Testis (tissue), 3 donors: ENCODE results near the gene TSPAN7. TPM values are rescaled to one million over a fixed set of nuclear protein-coding genes. Genes with fewer than 3 reads are reported as not detected.

Source experiments
- DNase-seq: peaks from one replicate; pipeline ENCODE4 v3.0.0-alpha.2; 2019
- H3K27ac ChIP-seq, 2 donors: fragments of 200-600 bp; sonication (generic); one replicate each; pipeline ENCODE4 v1.5.1; 2019
- H3K27me3 ChIP-seq: fragments of 200-600 bp; sonication (generic); one replicate; pipeline ENCODE4 v1.5.1; 2019
- H3K36me3 ChIP-seq: fragments of 200-600 bp; sonication (generic); one replicate; pipeline ENCODE4 v1.5.1; 2017; ENCODE audit warnings: low read depth; ENCODE audit errors: missing control alignments
- H3K4me1 ChIP-seq: fragments of 200-600 bp; sonication (generic); one replicate; pipeline ENCODE4 v1.5.1; 2019
- H3K4me3 ChIP-seq, 2 donors: fragments of 200-600 bp; sonication (generic); one replicate each; pipeline ENCODE4 v1.5.1; 2017 to 2019
- H3K9me3 ChIP-seq: fragments of 200-600 bp; sonication (generic); one replicate; pipeline ENCODE4 v1.5.1; 2017
- CTCF ChIP-seq, 3 experiments: fragments of 450-650 bp in 2 of 3; fragments of 200-600 bp in 1 of 3; sonication (generic) in 1 of 3; IDR thresholded peaks; one replicate each; pipeline ENCODE4 v1.5.1; 2016 to 2019; ENCODE audit warnings: antibody characterized with exemption in 3 of 3, mild to moderate bottlenecking in 2 of 3, moderate library complexity in 1 of 3
- POLR2A ChIP-seq: fragments of 450-650 bp; IDR thresholded peaks from one replicate; pipeline ENCODE4 v1.6.1; 2017; ENCODE audit warnings: antibody characterized with exemption, mild to moderate bottlenecking, moderate library complexity
- WGBS, 2 donors: methylation state at CpG; one replicate each; pipeline ENCODE4 v1.1.5; 2018; 5-methylcytosine and 5-hydroxymethylcytosine counted together
- intact Hi-C: fragments of 100-400 bp; cut with DNase I; formaldehyde crosslinking; loops from one replicate; pipeline ENCODE4 v1.15.1; 2023; ENCODE audit warnings: low total_unique reads
- polyA plus RNA-seq: library from polyadenylated mRNA; stranded (reverse); fragments of 350-450 nt; fragmentation: Illumina TruSeq; extraction: RNeasy Lipid Tissue Mini Kit (QIAGEN cat#74804); gene quantifications from one replicate; pipeline ENCODE4 v1.2.3, GENCODE V29; 2014; ENCODE audit warnings: low read depth, low replicate concordance; ENCODE audit not compliant: insufficient read depth
- total RNA-seq, 2 donors: library from RNA; depleted of rRNA; stranded (reverse); fragments of >200 nt; gene quantifications; one replicate each; pipeline ENCODE4 v1.2.3, GENCODE V29; 2016

The TSPAN7 gene
- total and polyA plus RNA-seq, 3 donors from 2014 or later, result 5.7 to 21.5 (median 6.4) TPM

- DNase-seq, result no peak
- intact Hi-C loops, result no loop called here
- H3K27me3 ChIP-seq, result no peaks in the 10 kb centered on the region
- no peaks in the 10 kb centered on the region for H3K9me3 ChIP-seq
- 81 to 83% methylated on average over 2 of the region's 2 CpGs for WGBS, 2 donors
- no peak for TF ChIP-seq CTCF (IDR thresholded peaks at IDR 0.05)
- no peak for TF ChIP-seq POLR2A
- H3K36me3 ChIP-seq, result no peaks in the 10 kb centered on the region
- H3K4me1 ChIP-seq, result no peaks in the 10 kb centered on the region
- H3K27ac ChIP-seq, result no peak overlapping the region
- no peak overlapping the region for H3K4me3 ChIP-seq
Observed at GRCh38 chrX:38578167-38578566, 16.8 kb downstream of the TSPAN7 start.

- no peaks in the 10 kb centered on the region for H3K9me3 ChIP-seq
- H3K4me1 ChIP-seq, result no peaks in the 10 kb centered on the region
- DNase-seq, result no peak
- WGBS, 2 donors, result 93 to 94% methylated on average over 5 of the region's 5 CpGs
- TF ChIP-seq CTCF (IDR thresholded peaks at IDR 0.05) (no peak), POLR2A (no peak)
- intact Hi-C loops, result no loop called here
- no peak overlapping the region for H3K4me3 ChIP-seq
- no peaks in the 10 kb centered on the region for H3K27me3 ChIP-seq
- H3K27ac ChIP-seq, result no peak overlapping the region
- H3K36me3 ChIP-seq, result no peaks in the 10 kb centered on the region
Observed at GRCh38 chrX:38583181-38583580, 21.8 kb downstream of the TSPAN7 start.

- no peak overlapping the region for H3K27ac ChIP-seq
- TF ChIP-seq POLR2A, result no peak
- no peak for TF ChIP-seq CTCF (IDR thresholded peaks at IDR 0.05)
- no peak for DNase-seq
- no peaks in the 10 kb centered on the region for H3K4me1 ChIP-seq
- H3K9me3 ChIP-seq, result no peaks in the 10 kb centered on the region
- H3K27me3 ChIP-seq, result no peaks in the 10 kb centered on the region
- WGBS, 2 donors, result 89 to 96% methylated on average over 2 of the region's 2 CpGs
- intact Hi-C loops, result no loop called here
- no peak overlapping the region for H3K4me3 ChIP-seq
- H3K36me3 ChIP-seq, result no peaks in the 10 kb centered on the region
Observed at GRCh38 chrX:38594434-38594833, 33.1 kb downstream of the TSPAN7 start.

- H3K4me1 ChIP-seq, result no peaks in the 10 kb centered on the region
- no peaks in the 10 kb centered on the region for H3K27me3 ChIP-seq
- 50 to 60% methylated on average over 1 of the region's 1 CpG for WGBS, 2 donors
- no peak overlapping the region for H3K27ac ChIP-seq
- intact Hi-C loops, result no loop called here
- no peak overlapping the region for H3K4me3 ChIP-seq
- H3K36me3 ChIP-seq, result no peaks in the 10 kb centered on the region
- H3K9me3 ChIP-seq, result no peaks in the 10 kb centered on the region
- no peak for DNase-seq
- TF ChIP-seq CTCF (IDR thresholded peaks at IDR 0.05), result no peak
- TF ChIP-seq POLR2A, result no peak
Observed at GRCh38 chrX:38595801-38596200, 34.5 kb downstream of the TSPAN7 start.

- DNase-seq, result no peak
- Histone ChIP-seq H3K9me3 (no peaks in the 10 kb centered on the region), H3K4me3 (no peak overlapping the region), H3K4me1 (no peaks in the 10 kb centered on the region), H3K36me3 (no peaks in the 10 kb centered on the region), H3K27ac (no peak overlapping the region), H3K27me3 (no peaks in the 10 kb centered on the region)
- WGBS, 2 donors, result 81 to 83% methylated on average over 2 of the region's 2 CpGs
- no peak for TF ChIP-seq CTCF (IDR thresholded peaks at IDR 0.05)
- no peak for TF ChIP-seq POLR2A
- intact Hi-C loops, result no loop called here
Observed at GRCh38 chrX:38596939-38597338, 35.6 kb downstream of the TSPAN7 start.
